BJ (cell line): ENCODE measurements around the gene ADAMTS5. TPM values are rescaled to one million over a fixed set of nuclear protein-coding genes. Genes with fewer than 3 reads are reported as not detected.

Experiments
- CTCF ChIA-PET: fragments of 350-600 bp; formaldehyde crosslinking; extraction: SDS; loops from one replicate; lab custom pipeline; 2021; ENCODE audit warnings: antibody characterized with exemption, inconsistent platforms; lab: Yijun Ruan, JAX
- POLR2A ChIA-PET: fragments of 300-600 bp; sonication (Branson Sonifier 250); formaldehyde crosslinking; extraction: SDS; loops from one replicate; lab custom pipeline; 2021; ENCODE audit warnings: antibody characterized with exemption; lab: Charles Lee
- DNase-seq: peaks from one replicate; pipeline ENCODE4 v3.0.0-alpha.2; 2011; ENCODE audit warnings: low read depth
- H3K27me3 ChIP-seq: 2 replicates; pipeline ENCODE4 v1.6.0; 2011; ENCODE audit warnings: low read length; ENCODE audit not compliant: control insufficient read depth, insufficient read depth
- H3K36me3 ChIP-seq: 2 replicates; pipeline ENCODE4 v1.5.1; 2011; ENCODE audit warnings: low read length; ENCODE audit not compliant: control insufficient read depth, insufficient read depth
- H3K4me3 ChIP-seq: 2 replicates; pipeline ENCODE4 v1.5.1; 2011; ENCODE audit warnings: low read depth, mild to moderate bottlenecking, control low read depth, low read length
- polyA plus RNA-seq: library from polyadenylated mRNA; depleted of rRNA; stranded (reverse); fragments of >200 nt; gene quantifications from 2 replicates; pipeline ENCODE4 v1.2.3, GENCODE V29; 2011
- TF ChIP-seq, protein P1 (sequence below): IDR thresholded peaks from 2 replicates; pipeline ENCODE4 v1.5.1; 2011; ENCODE audit warnings: low read depth, mild to moderate bottlenecking, control low read depth, inconsistent platforms, low read length, moderate library complexity; ENCODE audit not compliant: insufficient read depth

Gene ADAMTS5
- polyA plus RNA-seq, 1 experiment = 4.2 TPM

DNA sequence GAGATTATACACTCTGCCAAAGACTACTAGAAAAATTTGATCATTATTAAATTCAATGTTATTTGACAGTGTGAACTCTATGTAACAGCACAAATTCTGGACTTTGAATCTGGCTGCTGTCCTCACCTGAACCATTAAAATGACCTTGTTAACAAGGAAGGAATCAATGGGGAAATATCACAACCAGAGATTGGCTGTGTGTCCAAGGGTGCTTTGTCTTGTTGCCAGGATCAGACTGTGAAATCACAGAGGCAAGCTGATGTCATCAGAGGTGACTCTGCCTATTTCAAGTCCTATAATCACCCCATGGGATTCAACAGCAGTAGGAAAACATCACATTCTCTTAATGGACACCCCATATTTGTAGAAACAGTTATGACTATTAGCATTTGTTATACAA, 46.8 kb downstream of the ADAMTS5 start:
- DNase-seq = no peak
- ChIA-PET POLR2A (no interaction called here), CTCF (no interaction called here)
- no peaks in the 10 kb centered on the region for H3K27me3 ChIP-seq
- TF ChIP-seq, protein P1, sequence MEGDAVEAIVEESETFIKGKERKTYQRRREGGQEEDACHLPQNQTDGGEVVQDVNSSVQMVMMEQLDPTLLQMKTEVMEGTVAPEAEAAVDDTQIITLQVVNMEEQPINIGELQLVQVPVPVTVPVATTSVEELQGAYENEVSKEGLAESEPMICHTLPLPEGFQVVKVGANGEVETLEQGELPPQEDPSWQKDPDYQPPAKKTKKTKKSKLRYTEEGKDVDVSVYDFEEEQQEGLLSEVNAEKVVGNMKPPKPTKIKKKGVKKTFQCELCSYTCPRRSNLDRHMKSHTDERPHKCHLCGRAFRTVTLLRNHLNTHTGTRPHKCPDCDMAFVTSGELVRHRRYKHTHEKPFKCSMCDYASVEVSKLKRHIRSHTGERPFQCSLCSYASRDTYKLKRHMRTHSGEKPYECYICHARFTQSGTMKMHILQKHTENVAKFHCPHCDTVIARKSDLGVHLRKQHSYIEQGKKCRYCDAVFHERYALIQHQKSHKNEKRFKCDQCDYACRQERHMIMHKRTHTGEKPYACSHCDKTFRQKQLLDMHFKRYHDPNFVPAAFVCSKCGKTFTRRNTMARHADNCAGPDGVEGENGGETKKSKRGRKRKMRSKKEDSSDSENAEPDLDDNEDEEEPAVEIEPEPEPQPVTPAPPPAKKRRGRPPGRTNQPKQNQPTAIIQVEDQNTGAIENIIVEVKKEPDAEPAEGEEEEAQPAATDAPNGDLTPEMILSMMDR = no peak
- peaks cover 2% of the 10 kb centered on the region; the same call in 1 of the 2 replicates for H3K36me3 ChIP-seq
- no peak overlapping the region for H3K4me3 ChIP-seq

DNA sequence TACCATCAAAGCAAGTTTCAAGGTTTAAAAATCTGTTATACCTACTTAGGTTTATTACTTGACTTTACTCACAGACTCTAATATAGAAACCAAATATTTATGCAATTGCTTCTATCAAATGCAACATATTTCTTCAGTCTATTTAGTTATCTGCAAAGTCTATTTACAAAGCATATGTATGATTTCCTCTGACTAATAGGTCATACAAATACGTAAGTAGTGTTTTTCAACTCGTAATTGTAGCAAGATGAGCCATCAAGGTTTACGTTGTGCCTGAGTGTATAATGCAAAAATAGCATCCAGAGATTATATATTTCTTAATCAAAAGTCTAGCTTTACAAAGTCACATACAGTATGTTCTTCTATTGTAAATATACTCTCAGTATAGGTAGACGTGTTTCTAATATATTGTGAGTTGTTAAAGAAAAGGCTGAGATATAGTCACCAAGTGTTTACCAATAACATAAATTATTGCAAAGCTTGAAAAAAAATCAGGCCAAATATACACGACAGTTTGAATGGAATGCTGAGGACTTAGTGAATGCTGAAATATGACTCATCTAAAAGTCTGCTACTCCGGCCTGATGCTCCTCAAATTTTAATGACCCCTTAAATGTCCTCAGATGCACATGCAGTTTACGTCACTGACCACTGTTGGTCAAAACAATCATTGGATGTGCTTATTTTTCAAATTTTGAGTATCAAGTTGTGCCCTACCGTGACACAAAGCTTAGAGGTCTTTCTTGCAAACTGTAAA, 48.4 kb downstream of the ADAMTS5 start:
- DNase-seq = peak; percentile 84
- no peak overlapping the region for H3K4me3 ChIP-seq
- POLR2A ChIA-PET = interaction anchor here (0.6 kb wide), 1 partner anchor 146 kb away, joined by 3 read pairs; no protein-coding TSS in a partner anchor
- CTCF ChIA-PET = interaction anchor here (1.0 kb wide), 1 partner anchor 39 kb away, joined by 3 read pairs; no protein-coding TSS in a partner anchor
- no peaks in the 10 kb centered on the region for H3K27me3 ChIP-seq
- no peaks in the 10 kb centered on the region for H3K36me3 ChIP-seq
- TF ChIP-seq, protein P1 = no peak

DNA sequence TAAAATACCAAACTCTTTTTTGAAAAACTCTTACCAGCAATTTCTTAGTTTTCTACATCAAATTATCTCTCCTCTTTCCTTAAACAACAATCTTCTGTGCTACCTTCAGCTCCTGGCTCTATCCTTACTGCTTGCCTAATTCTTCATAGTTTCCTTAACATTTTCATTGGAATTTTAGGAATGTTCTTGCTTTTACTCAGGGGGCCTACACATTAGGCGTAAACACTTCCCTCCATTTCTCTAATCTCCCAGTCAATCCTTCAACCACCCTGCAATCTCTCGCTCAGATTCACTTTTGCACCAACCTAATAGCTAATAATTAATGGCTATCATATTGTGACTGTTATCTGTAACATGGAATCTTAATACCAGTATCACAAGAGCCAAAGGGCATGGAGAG, 50.1 kb downstream of the ADAMTS5 start:
- POLR2A ChIA-PET = interaction anchor here (0.6 kb wide), 1 partner anchor 352 kb away, joined by 3 read pairs; no protein-coding TSS in a partner anchor
- TF ChIP-seq, protein P1 = no peak
- Histone ChIP-seq H3K4me3 (no peak overlapping the region), H3K27me3 (no peaks in the 10 kb centered on the region), H3K36me3 (no peaks in the 10 kb centered on the region)
- no peak for DNase-seq
- CTCF ChIA-PET = interaction anchor here (1.8 kb wide), 1 partner anchor 9 kb away, joined by 4 read pairs; no protein-coding TSS in a partner anchor

DNA sequence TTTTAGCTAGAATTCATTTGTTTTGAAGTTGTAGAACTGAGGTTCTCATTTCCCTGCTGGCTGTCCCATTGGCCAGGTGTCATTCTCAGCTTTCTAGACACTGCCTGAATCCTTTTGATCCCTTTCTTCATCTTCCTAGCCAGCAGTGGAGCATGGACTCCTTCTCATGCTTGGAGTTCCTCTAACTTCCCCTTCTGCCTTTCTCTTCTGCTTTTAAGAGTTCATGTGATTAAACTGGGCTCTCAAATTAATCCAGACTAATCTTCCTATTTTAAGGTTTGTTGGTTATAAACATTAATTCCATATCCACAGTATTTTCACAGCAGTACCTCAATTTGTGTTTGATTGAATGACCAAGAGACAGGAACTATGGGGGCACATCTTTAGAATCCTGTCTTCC, 52.3 kb downstream of the ADAMTS5 start:
- Histone ChIP-seq H3K36me3 (no peaks in the 10 kb centered on the region), H3K4me3 (no peak overlapping the region), H3K27me3 (no peaks in the 10 kb centered on the region)
- ChIA-PET POLR2A (no interaction called here), CTCF (interaction anchor here (1.0 to 1.8 kb wide), 2 partner anchors 9 to 64 kb away, joined by 4 to 5 read pairs; no protein-coding TSS in a partner anchor)
- TF ChIP-seq, protein P1 = no peak
- no peak for DNase-seq

DNA sequence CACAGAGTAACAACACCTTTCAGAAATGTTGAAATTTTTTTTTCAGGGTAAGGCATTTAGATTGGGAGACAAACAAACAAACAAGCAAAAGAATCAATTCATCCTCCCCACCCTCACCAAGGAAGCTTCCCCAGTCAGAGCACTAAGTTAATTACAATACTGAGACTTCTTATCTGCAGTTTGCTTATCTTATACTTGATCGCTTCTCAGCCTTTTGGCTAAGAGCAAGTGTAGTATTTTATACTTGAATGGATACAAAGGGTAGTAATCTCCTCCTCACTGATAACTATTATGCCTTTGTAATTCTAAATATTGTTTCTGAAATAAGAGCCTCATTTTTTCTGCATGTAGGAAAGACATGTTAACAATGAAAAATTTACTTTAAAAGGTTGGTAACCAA, 54.4 kb downstream of the ADAMTS5 start:
- CTCF ChIA-PET = no interaction called here
- POLR2A ChIA-PET = interaction anchor here (0.6 kb wide), 1 partner anchor 298 kb away, joined by 3 read pairs; no protein-coding TSS in a partner anchor

More for the DNA sequence above, 54.4 kb downstream of the ADAMTS5 start:
- Histone ChIP-seq H3K4me3 (no peak overlapping the region), H3K27me3 (no peaks in the 10 kb centered on the region), H3K36me3 (no peaks in the 10 kb centered on the region)
- DNase-seq = no peak
- TF ChIP-seq, protein P1 = no peak
